Stimulated activated CD4-positive, alpha-beta T cell treated with anti-CD3 and anti-CD28 coated beads, TNF-alpha, amount 100 ng/mL, for 48 hours (primary cell): ENCODE measurements around the gene POLR3H.

ENCODE experiments used
- DNase-seq, 3 donors: peaks; one replicate each; pipeline ENCODE4 v3.0.0-alpha.2; 2020; ENCODE audit warnings: low read depth in 3 of 3

The POLR3H gene

DNA sequence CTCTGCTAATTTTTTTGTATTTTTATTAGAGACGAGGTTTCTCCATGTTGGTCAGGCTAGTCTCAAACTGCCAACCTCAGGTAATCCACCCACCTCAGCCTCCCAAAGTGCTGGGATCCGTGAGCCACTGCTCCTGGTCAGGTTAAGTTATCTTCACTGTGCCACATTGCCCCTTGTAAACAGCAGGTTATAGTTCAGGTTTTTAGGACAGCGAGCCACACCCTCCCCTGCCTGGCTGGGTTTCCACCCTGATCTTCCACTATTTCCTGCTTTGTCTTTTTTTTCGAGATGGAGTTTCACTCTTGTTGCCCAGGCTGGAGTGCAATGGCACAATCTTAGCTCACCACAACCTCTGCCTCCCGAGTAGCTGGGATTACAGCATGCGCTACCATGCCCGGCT lies 59.2 kb downstream of the POLR3H start:
- no peak for DNase-seq

DNA sequence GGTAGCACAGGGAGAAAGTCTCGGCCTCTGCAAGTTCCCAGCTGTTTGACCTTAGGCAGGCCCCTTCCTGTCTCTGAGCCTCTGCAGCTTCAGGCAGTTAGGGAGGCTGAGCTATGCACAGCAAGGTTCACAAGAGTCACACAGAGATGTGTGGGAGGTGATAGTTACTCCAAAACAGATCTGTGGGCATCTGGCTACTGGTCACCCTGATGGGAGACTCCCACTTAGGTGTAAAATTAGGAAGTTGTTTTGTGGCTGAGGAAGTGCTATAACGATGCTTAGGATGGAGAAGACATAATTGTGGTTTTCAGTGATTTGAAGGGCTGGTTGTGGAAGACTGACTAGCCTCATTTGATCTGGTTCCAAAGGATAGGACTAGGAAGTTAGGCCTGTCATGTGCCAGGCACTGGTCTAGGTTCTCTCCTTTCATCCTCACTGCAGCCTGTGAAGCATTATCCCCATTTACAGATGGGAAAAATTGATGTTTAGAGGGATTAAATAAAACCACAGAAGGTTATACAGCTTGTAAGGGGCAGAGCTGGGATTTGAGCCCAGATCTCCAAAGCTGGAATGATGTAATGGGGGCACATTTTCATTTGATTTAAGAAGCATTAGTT lies 61.8 kb downstream of the POLR3H start:
- DNase-seq, result no peak

DNA sequence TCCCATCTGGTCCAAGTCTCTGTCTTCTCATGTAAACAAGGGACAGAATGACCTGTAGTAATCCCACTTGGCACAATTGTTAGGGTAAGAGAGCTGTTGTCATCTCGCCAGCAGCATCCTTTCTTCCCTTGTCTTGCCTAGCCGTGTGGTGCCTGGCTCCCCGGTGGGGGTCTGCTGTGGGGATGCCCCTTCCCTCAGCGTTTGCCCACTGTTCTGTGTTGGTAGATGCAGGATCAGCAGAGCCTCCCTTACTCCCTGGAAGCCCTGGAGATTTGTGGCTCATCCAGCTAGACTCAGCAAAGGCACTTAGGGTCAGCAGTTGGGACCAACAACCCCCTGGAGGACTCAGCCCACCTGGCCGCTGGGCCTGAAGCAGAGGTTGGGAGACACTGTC lies 62.3 kb downstream of the POLR3H start:
- no peak for DNase-seq

DNA sequence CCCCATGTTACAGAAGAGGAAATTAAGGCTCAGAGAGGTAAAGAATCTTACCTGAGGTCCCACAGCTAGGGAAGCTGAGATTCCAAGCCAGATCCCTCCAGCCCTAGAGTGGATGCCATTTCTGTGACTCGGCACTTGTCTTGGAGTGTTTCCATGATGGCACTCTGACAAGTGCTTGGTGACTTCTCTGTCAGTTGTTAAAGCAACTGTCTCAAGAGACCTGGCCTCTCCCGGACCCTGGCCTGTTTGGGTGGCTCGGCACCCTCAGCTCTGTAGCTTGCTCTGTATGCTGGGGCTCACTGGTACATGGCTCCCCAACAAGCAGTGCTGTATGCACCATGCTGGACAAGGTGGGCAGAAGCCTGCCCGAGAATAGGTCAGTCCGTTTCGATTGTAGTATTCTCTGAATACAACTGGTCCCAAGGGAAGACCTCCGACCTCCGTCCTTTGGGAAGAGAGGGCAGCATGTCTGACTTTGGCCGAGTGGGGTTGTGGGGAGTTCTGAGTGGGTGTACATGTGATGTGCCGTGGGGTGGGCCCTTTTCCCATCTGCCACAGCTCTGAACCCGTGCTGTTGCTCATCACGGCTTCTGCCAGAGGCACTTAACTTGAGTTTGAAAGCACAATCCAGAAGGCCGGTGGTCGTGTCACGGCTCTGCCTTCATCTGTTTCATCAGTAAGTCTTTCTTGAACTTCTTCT lies 63.0 kb downstream of the POLR3H start:
- DNase-seq, result no peak

DNA sequence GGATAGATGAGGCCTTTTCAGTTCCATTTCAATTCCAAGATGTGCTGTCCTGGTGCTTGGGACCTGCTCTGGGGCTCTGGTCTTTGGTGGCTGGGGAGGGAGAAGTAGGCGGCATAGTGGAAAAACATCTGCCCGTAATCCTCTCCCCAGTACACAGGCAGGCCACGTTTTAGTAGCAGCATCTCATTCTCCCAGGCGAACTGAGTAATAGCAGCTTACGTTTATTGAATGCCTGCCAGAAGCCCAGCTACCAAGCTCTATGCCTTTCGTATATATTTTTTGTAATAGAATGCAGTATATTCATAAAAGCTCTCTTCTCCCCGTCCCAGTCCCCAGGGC lies 63.9 kb downstream of the POLR3H start:
- DNase-seq, result no peak

DNA sequence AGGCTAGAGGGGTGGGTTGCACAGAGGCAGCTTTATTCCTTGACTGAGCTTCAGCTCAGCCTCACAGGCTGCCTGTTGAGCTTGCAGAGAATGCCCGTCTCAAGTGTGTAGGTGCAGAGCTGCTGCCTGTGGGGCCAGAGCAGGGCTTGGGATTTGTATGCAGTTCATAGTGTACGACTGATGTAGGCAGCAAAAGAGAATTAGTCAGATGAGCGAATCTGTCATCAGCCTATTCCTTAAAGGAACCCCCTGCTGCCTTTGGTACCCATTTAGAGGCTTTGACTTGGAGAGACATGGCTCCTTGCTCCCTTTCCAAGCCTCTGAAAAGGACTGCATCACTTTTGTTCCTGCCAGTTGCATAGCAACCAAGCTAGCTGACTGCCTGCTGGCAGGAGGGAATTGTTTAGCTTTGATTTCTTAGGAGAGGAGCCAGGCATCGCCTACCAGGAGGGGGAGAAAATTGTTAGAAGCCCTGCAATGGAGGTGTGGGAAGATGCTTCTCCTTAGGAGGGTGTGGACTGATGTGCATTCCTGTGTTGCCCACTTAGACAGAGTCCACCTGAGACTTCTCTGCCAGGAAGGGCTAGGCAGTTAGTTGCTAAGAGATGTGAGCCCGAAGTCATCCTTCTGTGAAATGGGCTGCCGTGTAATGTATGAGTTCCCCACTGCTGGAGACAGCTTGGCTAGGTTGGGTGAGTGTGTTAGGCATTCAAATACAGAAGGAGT lies 64.4 kb downstream of the POLR3H start:
- no peak for DNase-seq

DNA sequence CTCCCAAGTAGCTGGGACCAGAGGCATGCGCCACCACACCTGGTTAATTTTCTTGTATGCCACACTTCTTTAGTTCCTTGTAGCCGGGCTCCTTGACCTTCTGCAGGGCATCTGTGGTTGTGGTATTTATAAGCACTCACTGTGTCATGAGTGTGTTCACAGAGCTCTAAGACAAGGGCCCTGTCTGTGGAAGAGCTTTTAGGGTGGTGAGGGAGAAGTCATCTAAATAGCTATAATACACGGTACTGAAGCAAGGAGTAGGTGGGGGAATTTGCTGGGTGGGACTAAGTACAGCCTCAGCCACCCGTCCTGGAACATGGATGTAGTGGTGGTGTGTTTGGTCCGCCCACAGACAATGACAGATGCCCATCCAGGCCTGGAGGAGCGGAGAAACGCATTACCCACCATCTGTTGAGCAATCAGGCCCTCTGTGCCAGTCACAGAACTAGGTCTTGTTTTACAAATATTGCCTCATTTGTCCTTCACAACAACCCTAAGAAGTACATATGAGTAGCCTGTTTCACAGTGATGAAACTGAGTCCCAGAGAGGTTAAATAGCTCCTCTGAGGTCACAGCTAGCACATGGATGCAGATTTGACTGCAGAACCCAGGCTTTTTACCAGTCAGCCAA lies 65.3 kb downstream of the POLR3H start:
- no peak for DNase-seq

DNA sequence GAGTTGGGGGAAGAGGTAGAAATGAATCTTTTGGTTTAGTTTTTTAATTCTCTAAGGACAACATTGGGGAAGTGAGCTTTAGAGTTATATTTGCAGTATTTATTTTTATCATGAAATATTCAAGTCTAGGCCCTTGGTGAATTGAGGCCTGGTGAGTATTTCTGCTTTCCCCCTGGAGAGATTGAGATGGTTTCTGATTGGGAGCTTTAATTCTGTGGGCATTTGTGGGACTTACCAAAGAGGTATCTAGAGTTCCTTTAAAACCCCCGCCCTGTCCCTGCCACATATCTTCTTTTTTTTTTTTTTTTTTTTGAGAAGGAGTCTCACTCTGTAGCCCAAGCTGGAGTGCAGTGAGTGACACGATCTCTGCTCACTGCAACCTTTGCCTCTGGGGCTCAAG lies 65.8 kb downstream of the POLR3H start:
- no peak for DNase-seq
